ENCODE measurements around the gene CFAP92.

The CFAP92 gene

GRCh38 chr3:128922804-128923459, 70.9 kb downstream of the CFAP92 start:
- no peak overlapping the region for H3K4me3 ChIP-seq (ENCODE audit: low read length)
- H3K9me3 ChIP-seq (replicated peaks; ENCODE audit: insufficient read depth, low read length): no peaks in the 10 kb centered on the region
- no peaks in the 10 kb centered on the region for H3K4me1 ChIP-seq (ENCODE audit: low read length)
- no peak overlapping the region for H3K9ac ChIP-seq (ENCODE audit: low read length)
- H3K9me2 ChIP-seq (replicated peaks; ENCODE audit: insufficient read depth, low read length): no peaks in the 10 kb centered on the region
- no peak for DNase-seq
- no peaks in the 10 kb centered on the region for H3K79me2 ChIP-seq (ENCODE audit: low read length)
- 0 out of 2 replicates have a peak, but pooled peaks cover 2% of the 10 kb centered on the region for H3F3A ChIP-seq (ENCODE audit: insufficient read depth, low read length)
- H3K27ac ChIP-seq (ENCODE audit: low read length): no peak overlapping the region
- no peaks in the 10 kb centered on the region for H3K36me3 ChIP-seq (replicated peaks; ENCODE audit: insufficient read depth, low read length)
- H4K20me1 ChIP-seq (ENCODE audit: insufficient read depth, low read length): no peaks in the 10 kb centered on the region
- H3K4me2 ChIP-seq (ENCODE audit: low read depth, low read length): no peak overlapping the region
- no peaks in the 10 kb centered on the region for H3K27me3 ChIP-seq (replicated peaks; ENCODE audit: insufficient read depth, low read length)
- no peak overlapping the region for H2AFZ ChIP-seq (ENCODE audit: low read length)
- TF ChIP-seq EZH2phosphoT487 (IDR thresholded peaks at IDR 0.05; ENCODE audit: low read length) (no peak), EZH2 (optimal IDR thresholded peaks at IDR 0.05; ENCODE audit: low read depth, low read length) (no peak), CTCF (IDR thresholded peaks at IDR 0.05; ENCODE audit: low read length) (no peak)

GRCh38 chr3:128919988-128920387, 73.9 kb downstream of the CFAP92 start:
- no peaks in the 10 kb centered on the region for H3K79me2 ChIP-seq (ENCODE audit: low read length)
- no peak for DNase-seq
- no peak overlapping the region for H3K27ac ChIP-seq (ENCODE audit: low read length)
- H3K4me1 ChIP-seq (ENCODE audit: low read length): no peaks in the 10 kb centered on the region
- no peaks in the 10 kb centered on the region for H3K27me3 ChIP-seq (replicated peaks; ENCODE audit: insufficient read depth, low read length)
- H3K36me3 ChIP-seq (replicated peaks; ENCODE audit: insufficient read depth, low read length): no peaks in the 10 kb centered on the region
- H3K9me2 ChIP-seq (replicated peaks; ENCODE audit: insufficient read depth, low read length): no peaks in the 10 kb centered on the region
- no peak for TF ChIP-seq EZH2phosphoT487 (IDR thresholded peaks at IDR 0.05; ENCODE audit: low read length)
- no peaks in the 10 kb centered on the region for H4K20me1 ChIP-seq (ENCODE audit: insufficient read depth, low read length)
- no peaks in the 10 kb centered on the region for H3K9me3 ChIP-seq (replicated peaks; ENCODE audit: insufficient read depth, low read length)
- 0 out of 2 replicates have a peak, but pooled peaks cover 2% of the 10 kb centered on the region for H3F3A ChIP-seq (ENCODE audit: insufficient read depth, low read length)
- no peak overlapping the region for H3K4me3 ChIP-seq (ENCODE audit: low read length)
- H3K9ac ChIP-seq (ENCODE audit: low read length): no peak overlapping the region
- no peak overlapping the region for H3K4me2 ChIP-seq (ENCODE audit: low read depth, low read length)
- no peak overlapping the region for H2AFZ ChIP-seq (ENCODE audit: low read length)

GRCh38 chr3:128917291-128917690, 76.6 kb downstream of the CFAP92 start:
- no peak overlapping the region for H2AFZ ChIP-seq (ENCODE audit: low read length)
- no peak for DNase-seq
- no peak overlapping the region for H3K4me2 ChIP-seq (ENCODE audit: low read depth, low read length)
- no peak overlapping the region for H3K9ac ChIP-seq (ENCODE audit: low read length)
- no peaks in the 10 kb centered on the region for H4K20me1 ChIP-seq (ENCODE audit: insufficient read depth, low read length)
- no peaks in the 10 kb centered on the region for H3K27me3 ChIP-seq (replicated peaks; ENCODE audit: insufficient read depth, low read length)
- H3K27ac ChIP-seq (ENCODE audit: low read length): no peak overlapping the region
- H3K9me3 ChIP-seq (replicated peaks; ENCODE audit: insufficient read depth, low read length): no peaks in the 10 kb centered on the region
- no peaks in the 10 kb centered on the region for H3K9me2 ChIP-seq (replicated peaks; ENCODE audit: insufficient read depth, low read length)
- H3K79me2 ChIP-seq (ENCODE audit: low read length): no peaks in the 10 kb centered on the region
- H3F3A ChIP-seq (ENCODE audit: insufficient read depth, low read length): 0 out of 2 replicates have a peak, but pooled peaks cover 2% of the 10 kb centered on the region
- H3K4me3 ChIP-seq (ENCODE audit: low read length): no peak overlapping the region
- 0 out of 2 replicates have a peak, but pooled peaks cover 3% of the 10 kb centered on the region for H3K36me3 ChIP-seq (replicated peaks; ENCODE audit: insufficient read depth, low read length)
- no peaks in the 10 kb centered on the region for H3K4me1 ChIP-seq (ENCODE audit: low read length)
- TF ChIP-seq CTCF (IDR thresholded peaks at IDR 0.05; ENCODE audit: low read length) (no peak), EZH2phosphoT487 (IDR thresholded peaks at IDR 0.05; ENCODE audit: low read length) (no peak), EZH2 (optimal IDR thresholded peaks at IDR 0.05; ENCODE audit: low read depth, low read length) (no peak)

Data from MM.1S (cell line).